ENCODE measurements around the gene NFAT5. TPM values are rescaled to one million over a fixed set of nuclear protein-coding genes. Genes with fewer than 3 reads are reported as not detected.

The NFAT5 gene
- total RNA-seq, 1 experiment from 2014 or later: 5.8 TPM

- no peak for DNase-seq (ENCODE audit: low read depth)
Measured at GRCh38 chr16:69590590-69590989, 24.8 kb downstream of the NFAT5 start.

GRCh38 chr16:69593751-69594255 is 28.0 kb downstream of the NFAT5 start:
- no peak for DNase-seq (ENCODE audit: low read depth)

GRCh38 chr16:69595127-69596036 is 29.6 kb downstream of the NFAT5 start:
- peak; percentile 64 for DNase-seq (ENCODE audit: low read depth)

- no peak for DNase-seq (ENCODE audit: low read depth)
Measured at GRCh38 chr16:69596801-69597200, 31.0 kb downstream of the NFAT5 start.

GRCh38 chr16:69598045-69598444 is 32.3 kb downstream of the NFAT5 start:
- DNase-seq (ENCODE audit: low read depth): no peak

- no peak for DNase-seq (ENCODE audit: low read depth)
Measured at GRCh38 chr16:69599731-69600130, 34.0 kb downstream of the NFAT5 start.

- no peak for DNase-seq (ENCODE audit: low read depth)
Measured at GRCh38 chr16:69600202-69600601, 34.4 kb downstream of the NFAT5 start.

- no peak for DNase-seq (ENCODE audit: low read depth)
Measured at GRCh38 chr16:69601250-69601649, 35.5 kb downstream of the NFAT5 start.

GRCh38 chr16:69606985-69607384 is 41.2 kb downstream of the NFAT5 start:
- no peak for DNase-seq (ENCODE audit: low read depth)

GRCh38 chr16:69607674-69608073 is 41.9 kb downstream of the NFAT5 start:
- DNase-seq (ENCODE audit: low read depth): no peak

GRCh38 chr16:69610356-69610755 is 44.6 kb downstream of the NFAT5 start:
- no peak for DNase-seq (ENCODE audit: low read depth)

- DNase-seq (ENCODE audit: low read depth): no peak
Measured at GRCh38 chr16:69611103-69611640, 45.4 kb downstream of the NFAT5 start.

GRCh38 chr16:69613378-69614154 is 47.8 kb downstream of the NFAT5 start:
- peak; percentile 24 for DNase-seq (ENCODE audit: low read depth)

- DNase-seq (ENCODE audit: low read depth): no peak
Measured at GRCh38 chr16:69615528-69615927, 49.8 kb downstream of the NFAT5 start.

GRCh38 chr16:69616082-69616481 is 50.3 kb downstream of the NFAT5 start:
- no peak for DNase-seq (ENCODE audit: low read depth)

- no peak for DNase-seq (ENCODE audit: low read depth)
Measured at GRCh38 chr16:69618307-69618706, 52.5 kb downstream of the NFAT5 start.

GRCh38 chr16:69618721-69619120 is 53.0 kb downstream of the NFAT5 start:
- no peak for DNase-seq (ENCODE audit: low read depth)

GRCh38 chr16:69619514-69619913 is 53.7 kb downstream of the NFAT5 start:
- DNase-seq (ENCODE audit: low read depth): no peak

GRCh38 chr16:69620573-69620972 is 54.8 kb downstream of the NFAT5 start:
- no peak for DNase-seq (ENCODE audit: low read depth)

GRCh38 chr16:69621225-69621624 is 55.5 kb downstream of the NFAT5 start:
- DNase-seq (ENCODE audit: low read depth): no peak

- peak; percentile 3 for DNase-seq (ENCODE audit: low read depth)
Measured at GRCh38 chr16:69626256-69626655, 60.5 kb downstream of the NFAT5 start.

- DNase-seq (ENCODE audit: low read depth): no peak
Measured at GRCh38 chr16:69632828-69633227, 67.1 kb downstream of the NFAT5 start.

Data from HT1080 (cell line).